Mesodermal cell (in vitro differentiated cells): Measurements from ENCODE around the gene TEKT5.
"Not testable (repeated sequence)": the region's sequence is repeated elsewhere in the genome, so short reads cannot be mapped to it uniquely, and the experiment has no call there.

ENCODE experiments used
- H3K27ac ChIP-seq: 2 replicates; pipeline ENCODE4 v1.7.0; 2013; ENCODE audit warnings: mild to moderate bottlenecking, low read depth, low read length, moderate library complexity; ENCODE audit not compliant: severe bottlenecking
- H3K36me3 ChIP-seq: 2 replicates; pipeline ENCODE4 v1.7.1; 2013; ENCODE audit warnings: mild to moderate bottlenecking, low read length, moderate library complexity; ENCODE audit not compliant: control insufficient read depth, insufficient read depth
- H3K4me1 ChIP-seq: one replicate; pipeline ENCODE4 v1.7.1; 2013; ENCODE audit warnings: mild to moderate bottlenecking, low read length; ENCODE audit not compliant: insufficient read depth, control insufficient read depth, poor library complexity, severe bottlenecking
- H3K4me3 ChIP-seq: 2 replicates; pipeline ENCODE4 v1.7.0; 2013; ENCODE audit warnings: low read length, control low read depth, mild to moderate bottlenecking; ENCODE audit not compliant: insufficient read depth, poor library complexity, severe bottlenecking; ENCODE audit errors: extremely low read depth
- H3K9me3 ChIP-seq: 2 replicates; pipeline ENCODE4 v1.7.1; 2013; ENCODE audit warnings: mild to moderate bottlenecking, low read length, moderate library complexity; ENCODE audit not compliant: control insufficient read depth
- WGBS, 2 experiments: methylation state at CpG; one replicate each; pipeline ENCODE4 v1.1.5; 2013; ENCODE audit warnings: missing lambda C conversion rate in 2 of 2; ENCODE audit not compliant: insufficient coverage in 2 of 2; 5-methylcytosine and 5-hydroxymethylcytosine counted together

The TEKT5 gene

GRCh38 chr16:10684511-10685151 lies 10.1 kb downstream of the TEKT5 start:
- H3K27ac ChIP-seq: no peak overlapping the region
- WGBS, 2 experiments: 88 to 89% methylated on average over 13 to 14 of the region's 14 CpGs
- H3K4me3 ChIP-seq: no peak overlapping the region
- H3K9me3 ChIP-seq: no peaks in the 10 kb centered on the region
- no peaks in the 10 kb centered on the region for H3K4me1 ChIP-seq
- H3K36me3 ChIP-seq: no peaks in the 10 kb centered on the region

DNA sequence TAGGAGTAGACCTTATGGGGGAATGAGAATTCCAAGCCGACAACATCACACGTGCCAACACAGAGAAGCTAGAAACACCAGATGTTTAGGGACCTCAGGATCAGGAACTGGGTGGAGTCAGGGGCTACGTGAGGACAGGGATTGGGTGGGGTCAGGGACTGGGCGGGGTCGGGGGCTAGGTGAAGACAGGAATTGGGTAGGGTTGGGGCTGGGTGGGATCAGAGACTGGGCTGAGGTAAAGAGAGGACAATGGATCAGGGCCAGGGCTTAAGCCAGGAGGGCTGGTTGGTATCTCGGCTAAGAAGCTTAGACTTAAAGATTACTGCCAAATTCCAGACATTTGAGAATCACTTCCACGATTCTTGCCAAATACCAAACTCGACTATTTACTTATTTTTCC lies 11.6 kb downstream of the TEKT5 start:
- no peaks in the 10 kb centered on the region for H3K4me1 ChIP-seq
- 77 to 85% methylated on average over 4 of the region's 8 CpGs for WGBS, 2 experiments
- H3K27ac ChIP-seq: no peak overlapping the region
- H3K9me3 ChIP-seq: no peaks in the 10 kb centered on the region
- H3K36me3 ChIP-seq: no peaks in the 10 kb centered on the region
- H3K4me3 ChIP-seq: no peak overlapping the region

DNA sequence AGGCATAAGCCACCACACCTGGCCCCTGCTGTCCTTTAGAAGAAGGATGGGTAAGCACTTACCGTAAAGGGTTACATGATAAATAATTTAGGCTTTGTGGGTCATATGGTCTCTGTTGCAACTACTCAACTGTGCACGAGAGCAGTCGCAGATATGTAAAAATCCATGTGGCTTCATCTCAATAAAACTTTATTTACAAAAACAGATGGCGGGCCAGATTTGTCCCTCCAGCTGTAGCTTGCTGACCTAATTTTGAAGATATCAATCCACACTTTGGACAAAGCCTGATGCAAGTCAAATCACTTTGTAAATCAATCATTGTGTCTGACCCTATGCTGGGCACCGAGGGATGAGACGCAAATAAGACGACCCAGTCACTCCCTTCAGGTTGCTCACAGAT lies 12.1 kb downstream of the TEKT5 start:
- Histone ChIP-seq H3K4me3 (no peak overlapping the region), H3K9me3 (no peaks in the 10 kb centered on the region), H3K36me3 (no peaks in the 10 kb centered on the region), H3K27ac (no peak overlapping the region), H3K4me1 (no peaks in the 10 kb centered on the region)
- 92 to 96% methylated on average over 3 of the region's 7 CpGs for WGBS, 2 experiments

DNA sequence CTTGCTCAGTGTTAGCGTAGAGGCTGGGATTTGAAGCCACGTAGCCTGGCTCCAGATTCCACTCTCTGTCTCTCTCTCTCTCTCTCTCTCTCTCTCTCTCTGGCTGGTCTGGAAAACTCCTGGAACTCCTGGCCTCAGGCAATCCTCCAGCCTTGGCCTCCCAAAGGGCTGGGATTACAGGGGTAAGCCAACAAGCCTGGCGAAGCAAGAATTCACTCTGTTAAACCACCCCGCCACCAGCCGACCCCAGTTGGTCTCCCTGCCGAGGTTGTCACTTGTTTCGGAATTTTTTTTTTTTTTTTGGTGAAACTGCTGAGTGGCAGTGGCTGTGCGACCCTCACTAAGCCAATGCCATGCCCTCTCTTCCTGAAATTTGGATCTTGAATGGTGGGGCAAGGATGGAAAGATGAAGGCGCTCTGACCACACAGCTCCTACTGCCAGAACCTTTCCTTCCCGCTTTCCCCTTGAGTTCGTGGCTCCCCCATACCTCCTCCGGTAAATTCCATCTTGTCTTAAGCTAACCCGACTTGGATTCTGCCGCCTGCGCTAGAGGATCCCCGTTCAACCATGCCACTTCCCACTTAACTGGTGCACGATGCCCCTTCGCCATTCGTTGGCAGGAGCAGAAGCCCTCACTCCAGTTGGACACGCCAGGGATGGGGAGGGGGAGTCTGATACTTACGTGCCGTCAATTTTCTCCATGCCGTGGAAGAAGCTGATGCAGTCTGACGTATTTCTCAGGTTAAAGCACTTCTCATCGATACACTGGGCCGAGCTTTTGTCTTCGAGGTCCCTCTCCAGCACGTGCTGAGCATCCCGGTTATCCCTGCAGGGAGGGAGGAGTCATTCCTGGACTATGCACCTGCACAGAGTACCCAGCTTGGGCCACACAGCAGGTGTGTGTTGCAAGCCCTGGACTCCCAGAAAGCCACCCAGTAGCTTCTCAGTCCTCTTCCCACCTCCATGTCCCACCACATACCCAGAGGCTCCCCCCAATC lies 13.1 kb downstream of the TEKT5 start:
- H3K27ac ChIP-seq: no peak overlapping the region
- H3K4me1 ChIP-seq: no peaks in the 10 kb centered on the region
- no peaks in the 10 kb centered on the region for H3K9me3 ChIP-seq
- H3K4me3 ChIP-seq: no peak overlapping the region
- WGBS, 2 experiments: 85 to 89% methylated on average over 26 of the region's 29 CpGs
- no peaks in the 10 kb centered on the region for H3K36me3 ChIP-seq

- Histone ChIP-seq H3K27ac (no peak overlapping the region), H3K4me3 (no peak overlapping the region), H3K4me1 (no peaks in the 10 kb centered on the region), H3K9me3 (no peaks in the 10 kb centered on the region), H3K36me3 (no peaks in the 10 kb centered on the region)
Measured at GRCh38 chr16:10679921-10680320, 14.8 kb downstream of the TEKT5 start.

DNA sequence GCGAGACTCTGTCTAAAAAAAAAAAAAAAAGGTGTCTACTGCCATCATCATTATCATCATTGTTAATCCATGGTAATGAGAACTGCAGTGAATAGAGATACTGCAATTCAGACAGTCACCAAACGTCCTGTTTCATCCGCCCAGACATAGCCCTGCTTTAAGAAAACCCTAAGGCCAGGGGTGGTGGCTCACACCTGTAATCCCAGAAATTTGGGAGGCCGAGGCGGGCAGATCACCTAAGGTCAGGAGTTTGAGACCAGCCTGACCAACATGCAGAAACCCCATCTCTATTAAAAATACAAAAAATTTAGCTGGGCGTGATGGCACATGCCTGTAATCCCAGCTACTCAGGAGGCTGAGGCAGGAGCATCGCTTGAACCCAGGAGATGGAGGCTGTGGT lies 15.3 kb downstream of the TEKT5 start:
- not testable (repeated sequence) for H3K36me3 ChIP-seq, H3K4me3 ChIP-seq, H3K9me3 ChIP-seq, H3K27ac ChIP-seq, H3K4me1 ChIP-seq
- WGBS, 2 experiments: 84 to 98% methylated on average over 6 of the region's 7 CpGs

DNA sequence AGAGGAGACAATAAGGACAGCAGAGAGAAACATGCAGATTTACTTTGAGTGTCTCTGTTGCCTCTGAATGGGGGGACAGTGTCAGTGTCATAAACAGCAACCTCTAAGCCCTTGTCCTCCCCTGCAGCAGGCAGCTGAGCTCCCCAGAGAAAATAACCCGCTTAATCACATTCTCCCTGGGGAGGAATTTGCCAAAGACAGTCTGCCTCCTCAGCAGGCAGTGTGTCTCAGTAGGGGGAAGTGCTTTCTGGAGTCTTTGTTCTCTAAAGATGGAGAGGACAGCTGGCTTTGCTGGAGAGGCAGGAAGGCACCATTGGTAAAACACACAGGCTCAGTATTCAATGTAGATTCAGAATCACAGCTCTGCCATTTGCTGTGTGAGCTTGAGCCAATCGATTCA lies 16.1 kb downstream of the TEKT5 start:
- no peak overlapping the region for H3K4me3 ChIP-seq
- H3K9me3 ChIP-seq: no peaks in the 10 kb centered on the region
- no peaks in the 10 kb centered on the region for H3K36me3 ChIP-seq
- no peaks in the 10 kb centered on the region for H3K4me1 ChIP-seq
- WGBS, 2 experiments: 57 to 88% methylated on average over 1 of the region's 2 CpGs
- no peak overlapping the region for H3K27ac ChIP-seq

GRCh38 chr16:10676284-10676683 lies 18.4 kb downstream of the TEKT5 start:
- Histone ChIP-seq H3K4me3 (no peak overlapping the region), H3K9me3 (no peaks in the 10 kb centered on the region), H3K36me3 (no peaks in the 10 kb centered on the region), H3K4me1 (no peaks in the 10 kb centered on the region), H3K27ac (no peak overlapping the region)
- WGBS, 2 experiments: 96 to 100% methylated on average over 2 to 5 of the region's 6 CpGs

GRCh38 chr16:10675861-10676260 lies 18.9 kb downstream of the TEKT5 start:
- WGBS, 2 experiments: 91% methylated on average over 10 of the region's 13 CpGs
- Histone ChIP-seq H3K4me1 (no peaks in the 10 kb centered on the region), H3K36me3 (no peaks in the 10 kb centered on the region), H3K4me3 (no peak overlapping the region), H3K27ac (no peak overlapping the region), H3K9me3 (no peaks in the 10 kb centered on the region)

GRCh38 chr16:10675216-10675615 lies 19.5 kb downstream of the TEKT5 start:
- no peaks in the 10 kb centered on the region for H3K9me3 ChIP-seq
- WGBS, 2 experiments: 87 to 89% methylated on average over 11 of the region's 11 CpGs
- no peak overlapping the region for H3K4me3 ChIP-seq
- H3K27ac ChIP-seq: no peak overlapping the region
- no peaks in the 10 kb centered on the region for H3K36me3 ChIP-seq
- H3K4me1 ChIP-seq: no peaks in the 10 kb centered on the region

GRCh38 chr16:10671729-10672128 lies 23.0 kb downstream of the TEKT5 start:
- Histone ChIP-seq H3K27ac (no peak overlapping the region), H3K9me3 (no peaks in the 10 kb centered on the region), H3K4me1 (no peaks in the 10 kb centered on the region), H3K4me3 (no peak overlapping the region), H3K36me3 (no peaks in the 10 kb centered on the region)
- WGBS, 2 experiments: 86% methylated on average over 2 of the region's 4 CpGs; no CpG with 5 or more reads in 1 of the 2 experiments
